Neural progenitor cell (in vitro differentiated cells): ENCODE results near the gene PDE4A. TPM values are rescaled to one million over a fixed set of nuclear protein-coding genes. Genes with fewer than 3 reads are reported as not detected.

Source experiments
- DNase-seq: peaks from one replicate; pipeline ENCODE4 v3.0.0-alpha.2; 2016; ENCODE audit warnings: low spot score
- H2AFZ ChIP-seq: fragments of 200-600 bp; sonication (generic); replicated peaks from 2 replicates; pipeline ENCODE4 v1.6.1; 2016; ENCODE audit warnings: antibody characterized with exemption
- H3F3A ChIP-seq: fragments of 200-600 bp; sonication (generic); 2 replicates; pipeline ENCODE4 v1.6.1; 2016; ENCODE audit warnings: antibody characterized with exemption, low read depth
- H3K27ac ChIP-seq: fragments of 200-600 bp; sonication (generic); 2 replicates; pipeline ENCODE4 v1.5.1; 2016; ENCODE audit warnings: mild to moderate bottlenecking
- H3K27me3 ChIP-seq: fragments of 200-600 bp; sonication (generic); 2 replicates; pipeline ENCODE4 v1.6.1; 2016; ENCODE audit warnings: mild to moderate bottlenecking, moderate library complexity
- H3K36me3 ChIP-seq: fragments of 200-600 bp; sonication (generic); 2 replicates; pipeline ENCODE4 v1.5.1; 2016
- H3K4me1 ChIP-seq: fragments of 200-600 bp; sonication (generic); 2 replicates; pipeline ENCODE4 v1.6.1; 2016; ENCODE audit warnings: mixed run types
- H3K4me2 ChIP-seq: fragments of 200-600 bp; sonication (generic); 2 replicates; pipeline ENCODE4 v1.6.1; 2016
- H3K4me3 ChIP-seq: fragments of 200-600 bp; sonication (generic); 2 replicates; pipeline ENCODE4 v1.5.1; 2016
- H3K79me2 ChIP-seq: fragments of 200-600 bp; sonication (generic); 2 replicates; pipeline ENCODE4 v1.6.1; 2016; ENCODE audit warnings: low read depth
- H3K9ac ChIP-seq: fragments of 200-600 bp; sonication (generic); 2 replicates; pipeline ENCODE4 v1.6.1; 2016
- H3K9me3 ChIP-seq: fragments of 200-600 bp; sonication (generic); 2 replicates; pipeline ENCODE4 v1.5.1; 2016; ENCODE audit warnings: low read depth
- H4K20me1 ChIP-seq: fragments of 200-600 bp; sonication (generic); 2 replicates; pipeline ENCODE4 v1.6.1; 2016; ENCODE audit warnings: low read depth
- H3K27ac Mint-ChIP-seq: 3 replicates; pipeline ENCODE4 v1.8.0; 2021; ENCODE audit warnings: mixed read lengths
- H3K27me3 Mint-ChIP-seq: 2 replicates; pipeline ENCODE4 v1.8.0; 2022; ENCODE audit warnings: low read depth, mild to moderate bottlenecking, inconsistent platforms, moderate library complexity, mixed read lengths; ENCODE audit not compliant: insufficient read depth
- H3K36me3 Mint-ChIP-seq: 3 replicates; pipeline ENCODE4 v1.8.0; 2021; ENCODE audit warnings: mixed read lengths
- H3K4me1 Mint-ChIP-seq: 3 replicates; pipeline ENCODE4 v1.8.0; 2021; ENCODE audit warnings: mixed read lengths
- H3K4me3 Mint-ChIP-seq: 3 replicates; pipeline ENCODE4 v1.8.0; 2021; ENCODE audit warnings: mild to moderate bottlenecking, moderate library complexity, mixed read lengths
- H3K9me3 Mint-ChIP-seq: 3 replicates; pipeline ENCODE4 v1.8.0; 2020; ENCODE audit warnings: mixed read lengths
- EZH2 ChIP-seq: fragments of 200-600 bp; sonication (generic); IDR thresholded peaks from 2 replicates; pipeline ENCODE4 v1.6.1; 2017; ENCODE audit warnings: antibody characterized with exemption, mild to moderate bottlenecking, moderate library complexity
- EZH2phosphoT487 ChIP-seq: fragments of 200-600 bp; sonication (generic); IDR thresholded peaks from 2 replicates; pipeline ENCODE4 v1.6.1; 2017; ENCODE audit warnings: antibody characterized with exemption
- total RNA-seq: library from RNA; depleted of rRNA; stranded (reverse); fragments of >200 nt; gene quantifications from 2 replicates; pipeline ENCODE4 v1.2.3, GENCODE V29; 2015; ENCODE audit warnings: low replicate concordance
- TF ChIP-seq, protein P1 (sequence below): fragments of 200-600 bp; sonication (generic); IDR thresholded peaks from 2 replicates; pipeline ENCODE4 v1.5.1; 2017; ENCODE audit warnings: antibody characterized with exemption, mild to moderate bottlenecking

PDE4A gene
- total RNA-seq, 1 donor from 2014 or later = 0.37 TPM

DNA sequence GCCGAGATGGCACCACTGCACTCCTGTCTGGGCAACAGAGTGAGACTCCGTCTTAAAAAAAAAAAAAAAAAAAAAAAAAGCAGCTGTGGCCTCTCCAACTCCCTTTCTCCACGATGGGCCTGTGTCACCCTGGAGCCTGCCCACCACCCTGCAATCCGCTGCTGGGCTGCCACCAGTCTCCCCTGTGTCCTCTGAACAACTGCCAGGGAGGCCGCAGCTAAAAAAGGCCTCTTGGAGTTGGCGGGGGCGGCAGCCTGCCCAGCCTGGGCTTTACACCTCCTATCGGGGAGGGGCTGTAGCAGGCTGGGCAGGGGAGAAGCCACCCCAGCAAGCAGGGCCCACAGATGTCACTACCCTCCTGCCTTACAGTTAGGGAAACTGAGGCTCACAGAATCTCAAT, 20.5 kb upstream of the PDE4A start:
- H3K9ac ChIP-seq = no peak overlapping the region
- H3K36me3 ChIP-seq = no peaks in the 10 kb centered on the region
- Mint-ChIP-seq H3K27ac (no peak overlapping the region), H3K27me3 (peaks cover 13% of the 10 kb centered on the region), H3K4me3 (no peak overlapping the region), H3K36me3 (peaks cover 3% of the 10 kb centered on the region), H3K9me3 (no peaks in the 10 kb centered on the region), H3K4me1 (peaks cover 18% of the 10 kb centered on the region)
- no peak for DNase-seq
- no peak overlapping the region for H2AFZ ChIP-seq
- H3F3A ChIP-seq = peaks cover 13% of the 10 kb centered on the region
- no peak overlapping the region for H3K27ac ChIP-seq
- peaks cover 65% of the 10 kb centered on the region for H3K79me2 ChIP-seq
- H3K4me2 ChIP-seq = no peak overlapping the region
- H3K4me1 ChIP-seq = peaks cover 5% of the 10 kb centered on the region
- peaks cover 3% of the 10 kb centered on the region for H3K27me3 ChIP-seq
- no peak overlapping the region for H3K4me3 ChIP-seq
- H4K20me1 ChIP-seq = peaks cover 47% of the 10 kb centered on the region
- H3K9me3 ChIP-seq = no peaks in the 10 kb centered on the region
- TF ChIP-seq EZH2 = no peak

DNA sequence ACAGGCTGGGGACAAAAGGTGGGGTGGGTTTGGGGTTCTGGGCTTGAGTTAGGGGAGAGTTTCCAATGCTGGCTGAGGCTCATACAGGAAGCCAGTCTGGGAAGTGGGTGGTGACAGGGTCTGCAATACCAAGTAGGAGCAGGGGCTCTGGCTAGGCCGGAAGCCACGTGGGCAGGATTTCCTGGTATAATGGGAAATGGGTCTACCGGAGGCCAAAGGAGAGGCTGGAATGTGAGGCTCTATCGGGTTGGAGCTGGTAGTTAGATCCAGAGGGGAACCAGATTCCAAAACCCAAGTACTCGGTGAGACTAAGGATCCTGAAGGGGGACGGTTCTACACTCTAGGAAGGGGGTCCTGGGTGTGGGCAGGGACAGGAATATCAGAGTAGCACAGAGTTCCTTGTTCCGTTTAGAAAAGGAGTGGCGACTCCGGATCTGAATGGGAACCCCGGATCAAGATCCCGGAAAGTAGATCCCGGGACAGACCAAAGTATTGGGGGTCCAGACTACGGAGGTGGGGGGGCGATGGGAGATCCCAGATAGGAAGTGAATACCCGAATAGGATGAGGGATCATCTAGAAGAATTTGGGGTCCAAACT, 17.8 kb upstream of the PDE4A start:
- H2AFZ ChIP-seq = no peak overlapping the region
- no peak overlapping the region for H3K27ac ChIP-seq

DNA sequence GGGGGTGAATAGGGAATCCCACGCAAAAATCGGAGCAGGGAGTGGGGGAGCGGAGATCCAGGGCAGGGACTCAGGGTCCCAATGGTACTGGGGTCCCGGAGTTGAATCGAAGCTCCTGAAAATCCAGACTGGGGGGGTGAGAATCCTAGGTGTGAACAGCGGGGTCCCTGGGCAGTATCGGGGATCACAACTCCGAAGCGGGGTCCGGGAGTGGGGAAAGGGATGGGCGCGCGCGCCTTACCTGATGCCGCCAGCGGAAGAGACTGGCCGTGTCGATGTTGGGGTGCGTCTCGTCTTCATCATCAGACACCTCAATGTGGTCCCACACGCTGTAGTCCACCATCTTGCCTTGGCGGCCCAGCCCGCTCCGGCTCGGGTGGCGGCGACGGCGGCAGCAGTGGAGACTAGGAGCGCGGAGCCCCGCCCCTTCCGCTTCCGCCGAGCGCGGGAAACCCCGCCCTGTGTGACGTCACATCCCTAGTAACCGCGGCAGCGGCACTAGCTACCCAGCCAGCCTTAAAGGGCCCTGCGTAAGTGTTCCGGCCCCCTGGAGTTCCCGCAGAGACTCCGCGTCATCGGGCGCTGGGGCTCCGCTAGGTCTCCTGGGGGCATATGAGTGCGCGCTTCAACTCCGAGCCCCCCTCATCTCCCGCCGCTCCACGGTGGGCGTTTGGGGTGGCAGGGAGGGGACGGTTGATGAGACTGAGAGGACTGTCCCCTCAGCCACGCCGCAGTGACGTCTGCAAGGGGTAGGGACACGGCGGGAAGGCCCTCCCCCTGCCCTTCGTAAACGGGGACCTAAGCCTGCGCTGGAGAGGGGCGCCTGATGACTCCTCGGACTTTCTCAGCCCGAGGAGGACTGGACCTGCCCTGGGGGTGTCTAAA, 17.0 kb upstream of the PDE4A start, which contains the start of gene CDC37:
Gene CDC37 (minus strand): TSS at position 406 of the 885 bp plus-strand sequence. CDS start 63 bp downstream, at position 343.
- Mint-ChIP-seq H3K4me1 (peaks cover 25% of the 10 kb centered on the region), H3K9me3 (no peaks in the 10 kb centered on the region)
- H2AFZ ChIP-seq = peak within 1 kb of the TSS; percentile 98

More for the DNA sequence above, 17.8 kb upstream of the PDE4A start:
- no peaks in the 10 kb centered on the region for H3K9me3 Mint-ChIP-seq
- peak overlapping the region; percentile 92 for H3K4me2 ChIP-seq
- H3K9ac ChIP-seq = peak overlapping the region; percentile 76
- H3K27ac Mint-ChIP-seq = peak overlapping the region; percentile 92
- no peaks in the 10 kb centered on the region for H3K36me3 ChIP-seq
- H3K4me1 Mint-ChIP-seq = peaks cover 24% of the 10 kb centered on the region
- peak; percentile 39 for DNase-seq
- TF ChIP-seq, protein P1, sequence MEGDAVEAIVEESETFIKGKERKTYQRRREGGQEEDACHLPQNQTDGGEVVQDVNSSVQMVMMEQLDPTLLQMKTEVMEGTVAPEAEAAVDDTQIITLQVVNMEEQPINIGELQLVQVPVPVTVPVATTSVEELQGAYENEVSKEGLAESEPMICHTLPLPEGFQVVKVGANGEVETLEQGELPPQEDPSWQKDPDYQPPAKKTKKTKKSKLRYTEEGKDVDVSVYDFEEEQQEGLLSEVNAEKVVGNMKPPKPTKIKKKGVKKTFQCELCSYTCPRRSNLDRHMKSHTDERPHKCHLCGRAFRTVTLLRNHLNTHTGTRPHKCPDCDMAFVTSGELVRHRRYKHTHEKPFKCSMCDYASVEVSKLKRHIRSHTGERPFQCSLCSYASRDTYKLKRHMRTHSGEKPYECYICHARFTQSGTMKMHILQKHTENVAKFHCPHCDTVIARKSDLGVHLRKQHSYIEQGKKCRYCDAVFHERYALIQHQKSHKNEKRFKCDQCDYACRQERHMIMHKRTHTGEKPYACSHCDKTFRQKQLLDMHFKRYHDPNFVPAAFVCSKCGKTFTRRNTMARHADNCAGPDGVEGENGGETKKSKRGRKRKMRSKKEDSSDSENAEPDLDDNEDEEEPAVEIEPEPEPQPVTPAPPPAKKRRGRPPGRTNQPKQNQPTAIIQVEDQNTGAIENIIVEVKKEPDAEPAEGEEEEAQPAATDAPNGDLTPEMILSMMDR = no peak
- no peak for TF ChIP-seq EZH2
- TF ChIP-seq EZH2phosphoT487 = no peak
- peak overlapping the region; percentile 93 for H3K4me3 Mint-ChIP-seq
- H3K9me3 ChIP-seq = no peaks in the 10 kb centered on the region
- peaks cover 30% of the 10 kb centered on the region for H3K27me3 ChIP-seq
- no peaks in the 10 kb centered on the region for H3K36me3 Mint-ChIP-seq
- H3F3A ChIP-seq = peaks cover 23% of the 10 kb centered on the region
- peaks cover 58% of the 10 kb centered on the region for H3K79me2 ChIP-seq
- H3K4me1 ChIP-seq = peaks cover 5% of the 10 kb centered on the region
- H3K27me3 Mint-ChIP-seq = peaks cover 20% of the 10 kb centered on the region
- H3K4me3 ChIP-seq = peak overlapping the region; percentile 97
- peaks cover 43% of the 10 kb centered on the region for H4K20me1 ChIP-seq

More for the DNA sequence above, 17.0 kb upstream of the PDE4A start, which contains the start of gene CDC37:
- H3K27ac ChIP-seq = no peak within 1 kb of the TSS
- H3K9ac ChIP-seq = peak within 1 kb of the TSS; percentile 76
- H3K79me2 ChIP-seq = peaks cover 50% of the 10 kb centered on the region
- peaks cover 23% of the 10 kb centered on the region for H3F3A ChIP-seq
- peaks cover 5% of the 10 kb centered on the region for H3K4me1 ChIP-seq
- H3K4me2 ChIP-seq = peak within 1 kb of the TSS; percentile 92
- H3K4me3 Mint-ChIP-seq = peak within 1 kb of the TSS; percentile 93
- H3K36me3 Mint-ChIP-seq = no peaks in the 10 kb centered on the region
- peak; percentile 99 for DNase-seq
- TF ChIP-seq, protein P1 = no peak
- TF ChIP-seq EZH2phosphoT487 (no peak), EZH2 (no peak)
- H3K27me3 Mint-ChIP-seq = peaks cover 16% of the 10 kb centered on the region
- H4K20me1 ChIP-seq = peaks cover 35% of the 10 kb centered on the region
- peak within 1 kb of the TSS; percentile 97 for H3K4me3 ChIP-seq
- no peaks in the 10 kb centered on the region for H3K9me3 ChIP-seq
- H3K27me3 ChIP-seq = peaks cover 36% of the 10 kb centered on the region
- peak within 1 kb of the TSS; percentile 93 for H3K27ac Mint-ChIP-seq
- no peaks in the 10 kb centered on the region for H3K36me3 ChIP-seq
